ENCODE measurements around the gene RFXANK.

The RFXANK gene

GRCh38 chr19:19250196-19250801, 58.2 kb downstream of the RFXANK start:
- no peak overlapping the region for H3K9ac ChIP-seq (ENCODE audit: low read depth in 1 of 2, low read length in 2 of 2)
- no peaks in the 10 kb centered on the region for H3K9me3 ChIP-seq (ENCODE audit: control insufficient read depth in 2 of 2, low read length in 2 of 2)
- no peaks in the 10 kb centered on the region for H3K4me1 ChIP-seq (ENCODE audit: control insufficient read depth in 2 of 2, insufficient read depth in 2 of 2, low read length in 2 of 2)
- no peaks in the 10 kb centered on the region for H3K36me3 ChIP-seq (ENCODE audit: control insufficient read depth in 2 of 2, insufficient read depth in 2 of 2, low read length in 2 of 2)
- no peak overlapping the region for H3K27ac ChIP-seq (ENCODE audit: low read depth in 2 of 2, low read length in 2 of 2)
- H3K27me3 ChIP-seq (ENCODE audit: control insufficient read depth in 2 of 2, insufficient read depth in 2 of 2, low read length in 2 of 2), result peaks cover 4 to 8% of the 10 kb centered on the region in 2 donors
- H3K4me3 ChIP-seq (ENCODE audit: low read length in 2 of 2), result no peak overlapping the region
